Panc1 (cell line): ENCODE results near the gene SBNO2. TPM values are rescaled to one million over a fixed set of nuclear protein-coding genes. Genes with fewer than 3 reads are reported as not detected.
A peak's percentile ranks its signal among the peaks of the same experiment; 100 is the strongest.

ENCODE experiments used
- ATAC-seq: fragments of 200-7000 bp; cut with Tn5 transposase; 2 replicates; pipeline ENCODE4 v1.9.1; 2020; ENCODE audit warnings: mild to moderate bottlenecking, moderate library complexity
- BruUV-seq: library from RNA; stranded (reverse); fragments of 400-500 nt; replicated peaks from 2 replicates; lab custom pipeline; 2021; lab: Mats Ljungman, UMichigan
- CTCF ChIA-PET: fragments of 300-600 bp; sonication (Branson Sonifier 250); formaldehyde crosslinking; loops from one replicate; lab custom pipeline; 2022; ENCODE audit warnings: antibody characterized with exemption; lab: Charles Lee
- POLR2A ChIA-PET: fragments of 300-600 bp; sonication (Branson Sonifier 250); formaldehyde crosslinking; loops from one replicate; lab custom pipeline; 2022; ENCODE audit warnings: antibody characterized with exemption; lab: Charles Lee
- DNase-seq: peaks from one replicate; pipeline ENCODE4 v3.0.0-alpha.2; 2010; ENCODE audit warnings: low read depth, low spot score
- H3K27ac ChIP-seq: 2 replicates; pipeline ENCODE4 v1.5.1; 2011; ENCODE audit warnings: mild to moderate bottlenecking, low read length, inconsistent platforms
- H3K27me3 ChIP-seq: fragments of 200-500 bp; sonication (Bioruptor generic); 2 replicates; pipeline ENCODE4 v1.6.0; 2014; ENCODE audit warnings: low read length, inconsistent platforms; ENCODE audit not compliant: control insufficient read depth, insufficient read depth
- H3K36me3 ChIP-seq: fragments of 200-500 bp; sonication (Bioruptor generic); 2 replicates; pipeline ENCODE4 v1.5.1; 2014; ENCODE audit warnings: inconsistent platforms, mild to moderate bottlenecking, low read length, moderate library complexity; ENCODE audit not compliant: control insufficient read depth, insufficient read depth
- H3K4me1 ChIP-seq: 2 replicates; pipeline ENCODE4 v1.5.1; 2011; ENCODE audit warnings: inconsistent platforms, mild to moderate bottlenecking, low read length, moderate library complexity; ENCODE audit not compliant: control insufficient read depth, insufficient read depth
- H3K4me3 ChIP-seq, 2 experiments: 2 replicates each; pipeline ENCODE4 v1.5.1; 2011 to 2012; ENCODE audit warnings: low read depth in 2 of 2, low read length in 2 of 2, mild to moderate bottlenecking in 2 of 2, inconsistent platforms in 1 of 2, moderate library complexity in 1 of 2
- H3K9me3 ChIP-seq: fragments of 200-500 bp; sonication (Bioruptor generic); 2 replicates; pipeline ENCODE4 v1.5.1; 2014; ENCODE audit warnings: low read depth, mild to moderate bottlenecking, inconsistent platforms, low read length, moderate library complexity; ENCODE audit not compliant: control insufficient read depth, insufficient read depth
- CTCF ChIP-seq: fragments of 450-650 bp; IDR thresholded peaks from 2 replicates; pipeline ENCODE4 v1.5.1; 2017; ENCODE audit warnings: mild to moderate bottlenecking
- POLR2AphosphoS5 ChIP-seq: IDR thresholded peaks from 2 replicates; pipeline ENCODE4 v1.6.1; 2012; ENCODE audit warnings: mild to moderate bottlenecking, low read depth, low read length, moderate library complexity
- REST ChIP-seq, 2 experiments: IDR thresholded peaks; 2 replicates each; pipeline ENCODE4 v1.6.1; 2011 to 2012; ENCODE audit warnings: low read depth in 2 of 2, control low read depth in 1 of 2, low read length in 1 of 2, mild to moderate bottlenecking in 1 of 2, moderate library complexity in 1 of 2; ENCODE audit not compliant: insufficient read depth in 1 of 2
- SIN3A ChIP-seq: IDR thresholded peaks from 2 replicates; pipeline ENCODE4 v1.6.1; 2012; ENCODE audit warnings: low read depth, mild to moderate bottlenecking, low read length, moderate library complexity, borderline replicate concordance; ENCODE audit not compliant: insufficient read depth
- TCF7L2 ChIP-seq: IDR thresholded peaks from 2 replicates; pipeline ENCODE4 v1.6.1; 2011; ENCODE audit warnings: mild to moderate bottlenecking, low read depth, low read length, inconsistent platforms
- in situ Hi-C: cut with HindIII; loops from 2 replicates; pipeline ENCODE4 v1.10.0; 2016; ENCODE audit warnings: low sequenced_read_pairs, low pct_unique_long_range_greater_than_20kb
- intact Hi-C: fragments of 100-400 bp; cut with micrococcal nuclease; formaldehyde crosslinking; loops from one replicate; pipeline ENCODE4 v1.10.0; 2022; ENCODE audit not compliant: unreplicated experiment
- total RNA-seq: library from RNA; stranded (reverse); gene quantifications from one replicate; pipeline ENCODE4 v1.2.1, GENCODE V29; 2021; ENCODE audit not compliant: unreplicated experiment

SBNO2 gene
- total RNA-seq, 1 experiment from 2014 or later: 101 TPM

- Histone ChIP-seq H3K27me3 (no peaks in the 10 kb centered on the region), H3K4me3 (peak overlapping the region in 1 of 2 experiments; percentile 4; a peak in 1 of 4 replicates), H3K4me1 (peaks cover 8% of the 10 kb centered on the region), H3K9me3 (no peaks in the 10 kb centered on the region), H3K27ac (peak overlapping the region; percentile 48; the same call in 1 of the 2 replicates), H3K36me3 (no peaks in the 10 kb centered on the region)
- TF ChIP-seq CTCF: no peak
- no peak for TF ChIP-seq TCF7L2
- TF ChIP-seq REST (IDR thresholded peaks at IDR 0.05; ENCODE audit: insufficient read depth in 1 of 2, low read depth in 2 of 2, low read length in 1 of 2): no peak
- no peak for TF ChIP-seq SIN3A
- no peak for TF ChIP-seq POLR2AphosphoS5
- DNase-seq (no peak), ATAC-seq (peak; percentile 5; the same call in 1 of the 2 replicates)
- POLR2A ChIA-PET: no interaction called here
- intact Hi-C loops: no loop called here
- in situ Hi-C loops: no loop called here
- no TSS peak for BruUV-seq
- CTCF ChIA-PET: interaction anchor here (0.5 kb wide), 1 partner anchor 84 kb away, joined by 3 read pairs; no protein-coding TSS in a partner anchor
Measured at GRCh38 chr19:1073956-1074517, 100.0 kb downstream of the SBNO2 start.

GRCh38 chr19:1073063-1073955 lies 100.8 kb downstream of the SBNO2 start:
- in situ Hi-C loops (no loop called here), intact Hi-C loops (no loop called here)
- ChIA-PET POLR2A (no interaction called here), CTCF (no interaction called here)
- BruUV-seq: no TSS peak
- Histone ChIP-seq H3K27me3 (no peaks in the 10 kb centered on the region), H3K4me1 (peaks cover 8% of the 10 kb centered on the region), H3K27ac (no peak overlapping the region; the same call in 1 of the 2 replicates), H3K4me3 (no peak overlapping the region), H3K9me3 (no peaks in the 10 kb centered on the region), H3K36me3 (no peaks in the 10 kb centered on the region)
- no peak for DNase-seq
- TF ChIP-seq POLR2AphosphoS5: no peak
- no peak for TF ChIP-seq CTCF
- TF ChIP-seq REST (IDR thresholded peaks at IDR 0.05; ENCODE audit: insufficient read depth in 1 of 2, low read depth in 2 of 2, low read length in 1 of 2): no peak
- TF ChIP-seq TCF7L2: no peak
- TF ChIP-seq SIN3A: no peak
- ATAC-seq: 0 out of 2 replicates have a peak, but pooled peaks have one; percentile 5
